ENCODE measurements around the gene PBLD.
"Not testable (repeated sequence)": the region's sequence is repeated elsewhere in the genome, so short reads cannot be mapped to it uniquely, and the experiment has no call there.

The PBLD gene

GRCh38 chr10:68318331-68319059 is 14.2 kb downstream of the PBLD start:
- Histone ChIP-seq H3K9me3 (replicated peaks in 1 of 11) (peaks cover 29 to 40% (median 33%) of the 10 kb centered on the region in 11 experiments), H3K4me2 (no peak overlapping the region), H3K36me3 (peaks cover 0 to 10% (median 5%) of the 10 kb centered on the region in 11 experiments; a peak in 6 of 22 replicates), H3K27me3 (no peaks in the 10 kb centered on the region), H3K4me1 (no peaks in the 10 kb centered on the region; a peak in 1 of 20 replicates), H3K4me3 (no peak overlapping the region), H4K20me1 (no peaks in the 10 kb centered on the region), H3K27ac (no peak overlapping the region), H3K9ac (no peak overlapping the region)
- TF ChIP-seq Cebpa-rat (IDR thresholded peaks at IDR 0.05) = no peak

- H3K9ac ChIP-seq = no peak overlapping the region
- H3K4me3 ChIP-seq = no peak overlapping the region
- no peaks in the 10 kb centered on the region for H4K20me1 ChIP-seq
- peaks cover 0 to 10% (median 5%) of the 10 kb centered on the region in 11 experiments; a peak in 6 of 22 replicates for H3K36me3 ChIP-seq
- no peaks in the 10 kb centered on the region; a peak in 1 of 20 replicates for H3K4me1 ChIP-seq
- no peak for TF ChIP-seq Cebpa-rat (IDR thresholded peaks at IDR 0.05)
- H3K27ac ChIP-seq = no peak overlapping the region
- H3K27me3 ChIP-seq = no peaks in the 10 kb centered on the region
- H3K4me2 ChIP-seq = no peak overlapping the region
- peaks cover 29 to 40% (median 33%) of the 10 kb centered on the region in 11 experiments for H3K9me3 ChIP-seq (replicated peaks in 1 of 11)
Measured at GRCh38 chr10:68315582-68315981, 17.1 kb downstream of the PBLD start.

GRCh38 chr10:68314930-68315329 is 17.8 kb downstream of the PBLD start:
- peaks cover 0 to 10% (median 5%) of the 10 kb centered on the region in 11 experiments; a peak in 6 of 22 replicates for H3K36me3 ChIP-seq
- H3K27me3 ChIP-seq, H3K4me2 ChIP-seq, H3K27ac ChIP-seq, H3K4me3 ChIP-seq, H3K4me1 ChIP-seq, H4K20me1 ChIP-seq, H3K9ac ChIP-seq: not testable (repeated sequence)
- H3K9me3 ChIP-seq (replicated peaks in 1 of 11) = peaks cover 29 to 40% (median 33%) of the 10 kb centered on the region in 11 experiments

- Histone ChIP-seq H3K27me3 (no peaks in the 10 kb centered on the region), H3K9ac (no peak overlapping the region), H4K20me1 (no peaks in the 10 kb centered on the region), H3K4me2 (no peak overlapping the region), H3K4me1 (0 out of 20 replicates have a peak, but pooled peaks cover 0 to 6% (median 0%) of the 10 kb centered on the region in 10 experiments), H3K36me3 (no peaks in the 10 kb centered on the region), H3K4me3 (no peak overlapping the region), H3K9me3 (replicated peaks in 1 of 11) (peaks cover 4 to 13% (median 8%) of the 10 kb centered on the region in 11 experiments; a peak in 19 of 22 replicates), H3K27ac (no peak overlapping the region)
- TF ChIP-seq Cebpa-rat (IDR thresholded peaks at IDR 0.05) = no peak
Measured at GRCh38 chr10:68310531-68310930, 22.2 kb downstream of the PBLD start.

- Histone ChIP-seq H3K27ac (no peak overlapping the region), H4K20me1 (no peaks in the 10 kb centered on the region), H3K4me3 (no peak overlapping the region), H3K4me2 (no peak overlapping the region), H3K9ac (no peak overlapping the region), H3K27me3 (no peaks in the 10 kb centered on the region), H3K4me1 (peaks cover 0 to 17% (median 0%) of the 10 kb centered on the region in 10 experiments; a peak in 7 of 20 replicates), H3K9me3 (replicated peaks in 1 of 11) (no peaks in the 10 kb centered on the region), H3K36me3 (no peaks in the 10 kb centered on the region)
- TF ChIP-seq Cebpa-rat (IDR thresholded peaks at IDR 0.05) = no peak
Measured at GRCh38 chr10:68305854-68306253, 26.9 kb downstream of the PBLD start.

GRCh38 chr10:68303849-68304412 is 28.8 kb downstream of the PBLD start:
- Histone ChIP-seq H3K27ac (no peak overlapping the region), H3K9me3 (replicated peaks in 1 of 11) (no peaks in the 10 kb centered on the region), H3K27me3 (no peaks in the 10 kb centered on the region), H3K4me2 (no peak overlapping the region), H3K36me3 (no peaks in the 10 kb centered on the region), H4K20me1 (no peaks in the 10 kb centered on the region), H3K4me1 (peaks cover 0 to 26% (median 0%) of the 10 kb centered on the region in 10 experiments; a peak in 8 of 20 replicates), H3K4me3 (no peak overlapping the region), H3K9ac (peak overlapping the region in 1 of 11 experiments; percentile 24; a peak in 1 of 22 replicates)
- TF ChIP-seq Cebpa-rat (IDR thresholded peaks at IDR 0.05) = no peak

- Histone ChIP-seq H3K9ac (no peak overlapping the region), H4K20me1 (no peaks in the 10 kb centered on the region), H3K4me3 (no peak overlapping the region), H3K4me2 (no peak overlapping the region), H3K27me3 (no peaks in the 10 kb centered on the region), H3K36me3 (no peaks in the 10 kb centered on the region), H3K9me3 (replicated peaks in 1 of 11) (no peaks in the 10 kb centered on the region), H3K27ac (no peak overlapping the region), H3K4me1 (peaks cover 0 to 26% (median 0%) of the 10 kb centered on the region in 10 experiments; a peak in 8 of 20 replicates)
- TF ChIP-seq Cebpa-rat (IDR thresholded peaks at IDR 0.05) = no peak
Measured at GRCh38 chr10:68302871-68303270, 29.9 kb downstream of the PBLD start.

- TF ChIP-seq Cebpa-rat (IDR thresholded peaks at IDR 0.05) = no peak
- Histone ChIP-seq H3K27me3 (no peaks in the 10 kb centered on the region), H3K4me1 (peaks cover 0 to 26% (median 0%) of the 10 kb centered on the region in 10 experiments; a peak in 8 of 20 replicates), H3K4me2 (no peak overlapping the region), H3K4me3 (no peak overlapping the region), H3K9ac (no peak overlapping the region), H4K20me1 (no peaks in the 10 kb centered on the region), H3K36me3 (no peaks in the 10 kb centered on the region), H3K27ac (no peak overlapping the region), H3K9me3 (replicated peaks in 1 of 11) (no peaks in the 10 kb centered on the region)
Measured at GRCh38 chr10:68302503-68302823, 30.3 kb downstream of the PBLD start.

- Histone ChIP-seq H3K27me3 (no peaks in the 10 kb centered on the region), H3K36me3 (no peaks in the 10 kb centered on the region), H3K27ac (no peak overlapping the region; a peak in 1 of 22 replicates), H3K9ac (no peak overlapping the region), H4K20me1 (no peaks in the 10 kb centered on the region), H3K9me3 (replicated peaks in 1 of 11) (no peaks in the 10 kb centered on the region), H3K4me3 (no peak overlapping the region), H3K4me1 (peaks cover 0 to 25% (median 0%) of the 10 kb centered on the region in 10 experiments; a peak in 8 of 20 replicates), H3K4me2 (peak overlapping the region in 1 of 11 experiments; percentile 42; a peak in 1 of 22 replicates)
- no peak for TF ChIP-seq Cebpa-rat (IDR thresholded peaks at IDR 0.05)
Measured at GRCh38 chr10:68301790-68302502, 30.8 kb downstream of the PBLD start.
